Activated CD4-positive, alpha-beta memory T cell treated with anti-CD3 and anti-CD28 coated beads for 36 hours (primary cell): Measurements from ENCODE around the gene RNF40. TPM values are rescaled to one million over a fixed set of nuclear protein-coding genes. Genes with fewer than 3 reads are reported as not detected.
A peak's percentile ranks its signal among the peaks of the same experiment; 100 is the strongest.
"Not testable (repeated sequence)": the region's sequence is repeated elsewhere in the genome, so short reads cannot be mapped to it uniquely, and the experiment has no call there.

Source experiments
- CTCF ChIA-PET: fragments of 350-600 bp; sonication (Branson Sonifier 250); formaldehyde crosslinking; loops from one replicate; lab custom pipeline; 2021; ENCODE audit warnings: antibody characterized with exemption, inconsistent platforms; lab: Charles Lee
- POLR2A ChIA-PET: fragments of 350-600 bp; sonication (Branson Sonifier 250); formaldehyde crosslinking; loops from one replicate; lab custom pipeline; 2021; ENCODE audit warnings: antibody characterized with exemption; lab: Charles Lee
- DNase-seq: peaks from one replicate; pipeline ENCODE4 v3.0.0-alpha.2; 2020
- H3K27ac Mint-ChIP-seq: one replicate; pipeline ENCODE4 v1.8.0; 2021; ENCODE audit warnings: mixed read lengths
- H3K27me3 Mint-ChIP-seq: one replicate; pipeline ENCODE4 v1.8.0; 2021; ENCODE audit warnings: mixed read lengths
- H3K36me3 Mint-ChIP-seq: one replicate; pipeline ENCODE4 v1.8.0; 2021; ENCODE audit warnings: mixed read lengths
- H3K4me1 Mint-ChIP-seq: one replicate; pipeline ENCODE4 v1.8.0; 2021; ENCODE audit warnings: low read depth, mixed read lengths
- H3K4me3 Mint-ChIP-seq: one replicate; pipeline ENCODE4 v1.8.0; 2021; ENCODE audit warnings: mild to moderate bottlenecking, mixed read lengths
- H3K9me3 Mint-ChIP-seq: one replicate; pipeline ENCODE4 v1.8.0; 2021; ENCODE audit warnings: mixed read lengths
- intact Hi-C: fragments of 100-400 bp; cut with micrococcal nuclease; formaldehyde crosslinking; loops from one replicate; pipeline ENCODE4 v1.15.1; 2023
- total RNA-seq, 2 experiments: library from RNA; stranded (reverse); gene quantifications; one replicate each; pipeline ENCODE4 v1.2.3, GENCODE V29; 2021

RNF40 gene
- total RNA-seq, 2 experiments from 2014 or later = 70.9 to 72.8 TPM

DNA sequence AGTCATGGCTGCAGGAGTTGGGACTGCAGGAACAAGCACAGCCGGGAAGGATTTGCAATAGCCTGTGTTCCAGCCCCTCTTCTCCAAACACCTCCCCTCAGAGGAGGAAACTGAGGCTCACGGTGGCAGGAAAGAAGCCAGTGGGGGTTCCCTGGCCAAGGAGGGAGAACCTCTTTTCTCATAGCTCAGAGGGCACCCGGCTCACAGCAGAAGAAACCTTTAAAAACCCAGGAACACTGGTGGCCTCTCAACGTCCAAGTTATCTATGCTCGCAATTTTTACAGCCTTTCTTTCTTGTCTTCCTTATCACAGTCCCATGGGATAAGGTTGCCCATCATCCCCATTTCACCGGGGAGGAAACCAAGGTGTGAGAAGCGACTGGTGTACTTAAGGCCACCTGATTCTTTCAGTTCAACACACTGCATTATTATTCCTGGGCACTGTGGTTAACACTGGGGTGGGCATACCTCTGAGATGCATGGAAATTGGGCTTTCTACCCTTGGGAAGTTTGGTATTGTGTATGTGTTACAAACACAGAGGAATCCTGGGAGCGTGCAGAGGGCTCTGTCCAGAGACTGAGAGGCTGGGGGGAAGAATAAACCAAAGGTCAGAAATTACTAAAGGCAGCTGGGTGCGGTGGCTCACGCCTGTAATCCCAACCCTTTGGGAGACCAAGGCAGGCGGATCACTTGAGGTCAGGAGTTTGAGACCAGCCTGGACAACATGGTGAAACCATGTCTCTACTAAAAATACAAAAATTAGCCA lies 25.7 kb downstream of the RNF40 start:
- H3K4me1 Mint-ChIP-seq = peaks cover 12% of the 10 kb centered on the region
- H3K27ac Mint-ChIP-seq = no peak overlapping the region
- H3K27me3 Mint-ChIP-seq = peaks cover 4% of the 10 kb centered on the region
- no peak for DNase-seq
- no peaks in the 10 kb centered on the region for H3K9me3 Mint-ChIP-seq
- CTCF ChIA-PET = interaction anchor here (1.0 kb wide), 2 partner anchors 18 to 26 kb away, joined by 3 to 4 read pairs; no protein-coding TSS in a partner anchor
- H3K4me3 Mint-ChIP-seq = peak overlapping the region; percentile 77
- peaks cover 5% of the 10 kb centered on the region for H3K36me3 Mint-ChIP-seq
- intact Hi-C loops = loop anchor here (1.0 kb wide), 1 partner anchor 19 kb away; no protein-coding TSS in a partner anchor
- POLR2A ChIA-PET = interaction anchor here (1.0 to 1.2 kb wide), 2 partner anchors 11 to 18 kb away, joined by 3 read pairs; no protein-coding TSS in a partner anchor

DNA sequence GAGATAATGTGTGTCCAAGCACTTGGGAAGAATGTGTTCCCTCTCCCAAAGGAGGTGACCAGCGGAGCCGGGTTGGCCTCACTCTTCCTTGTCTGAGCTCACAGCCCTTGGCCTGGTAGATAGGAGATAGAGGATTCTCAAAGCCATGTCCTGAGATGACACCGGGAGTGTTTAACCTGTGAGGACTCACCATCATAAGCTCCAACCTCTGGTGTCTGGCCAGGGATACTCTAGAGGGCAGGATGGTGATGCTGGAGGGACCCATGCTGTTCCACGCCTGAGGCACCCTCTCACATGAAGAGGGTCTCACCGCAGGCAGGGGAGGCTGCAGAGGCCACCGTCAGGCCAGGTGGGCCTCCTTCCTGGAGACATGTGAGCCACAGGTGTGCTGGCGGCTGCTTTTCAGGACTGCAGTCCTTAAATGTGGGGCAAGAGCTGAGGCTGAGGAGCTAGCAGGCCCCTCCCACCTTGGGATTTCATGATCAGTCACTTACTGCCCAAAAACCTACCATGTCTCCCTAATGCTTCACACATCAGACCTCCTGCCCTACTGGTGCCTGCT lies 31.5 kb downstream of the RNF40 start:
- no peaks in the 10 kb centered on the region for H3K36me3 Mint-ChIP-seq
- no peak for DNase-seq
- H3K9me3 Mint-ChIP-seq = no peaks in the 10 kb centered on the region
- CTCF ChIA-PET = interaction anchor here (0.6 to 0.8 kb wide), 2 partner anchors 23 to 51 kb away, joined by 3 read pairs; no protein-coding TSS in a partner anchor
- POLR2A ChIA-PET = no interaction called here
- no peak overlapping the region for H3K4me3 Mint-ChIP-seq
- no peak overlapping the region for H3K27ac Mint-ChIP-seq
- H3K4me1 Mint-ChIP-seq = no peaks in the 10 kb centered on the region
- intact Hi-C loops = no loop called here
- H3K27me3 Mint-ChIP-seq = no peaks in the 10 kb centered on the region

DNA sequence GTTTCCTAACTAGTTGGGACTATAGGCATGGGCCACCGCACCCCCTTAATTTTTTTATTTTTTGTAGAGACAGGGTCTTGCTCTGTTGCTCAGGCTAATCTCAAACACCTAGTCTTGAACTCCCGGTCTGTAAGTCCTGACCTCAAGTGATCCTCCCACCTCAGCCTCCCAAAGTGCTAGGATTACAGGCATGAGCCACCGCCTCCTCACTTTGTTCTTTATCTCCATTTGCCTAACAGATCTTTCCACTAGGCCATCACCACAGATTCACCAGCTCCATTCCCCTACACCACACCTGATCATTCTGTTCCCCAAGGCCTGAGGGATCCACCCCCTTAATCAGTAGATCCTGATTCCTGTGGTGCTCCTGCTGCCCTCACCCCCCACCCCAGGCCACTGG lies 32.5 kb downstream of the RNF40 start:
- POLR2A ChIA-PET = no interaction called here
- intact Hi-C loops = no loop called here
- no peaks in the 10 kb centered on the region for H3K36me3 Mint-ChIP-seq
- H3K4me3 Mint-ChIP-seq = no peak overlapping the region
- DNase-seq = no peak
- CTCF ChIA-PET = interaction anchor here (3.3 kb wide), 1 partner anchor 19 kb away, joined by 9 read pairs; no protein-coding TSS in a partner anchor
- H3K27me3 Mint-ChIP-seq = no peaks in the 10 kb centered on the region
- no peaks in the 10 kb centered on the region for H3K9me3 Mint-ChIP-seq
- H3K27ac Mint-ChIP-seq = no peak overlapping the region
- no peaks in the 10 kb centered on the region for H3K4me1 Mint-ChIP-seq

DNA sequence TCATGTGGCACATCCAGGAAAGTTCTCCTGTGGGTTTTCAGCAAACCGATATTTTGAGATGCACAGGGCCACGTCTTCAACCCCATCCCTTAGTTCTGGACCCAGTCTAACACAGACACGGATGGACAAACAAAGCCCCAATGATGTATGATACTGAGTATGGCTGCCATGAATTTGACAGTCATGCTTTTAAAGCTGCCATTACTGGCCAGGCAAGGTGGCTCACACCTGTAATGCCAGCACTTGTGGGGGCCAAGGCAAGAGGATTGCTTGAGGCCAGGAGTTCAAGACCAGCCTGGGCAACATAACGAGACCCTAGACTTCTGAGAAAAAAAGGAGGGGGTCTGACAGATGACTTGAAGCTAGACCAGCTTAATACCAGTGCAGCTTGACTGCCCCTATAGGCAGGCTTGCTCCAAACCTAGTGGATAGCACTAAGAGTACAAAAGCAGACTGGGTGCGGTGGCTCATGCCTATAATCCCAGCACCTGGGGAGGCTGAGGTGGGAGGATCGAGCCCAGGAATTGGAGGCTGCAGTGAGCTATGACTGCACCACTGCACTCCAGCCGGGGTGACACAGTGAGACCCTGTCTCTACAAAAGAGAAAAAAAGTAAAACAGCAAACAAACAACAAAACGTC lies 35.7 kb downstream of the RNF40 start:
- POLR2A ChIA-PET = no interaction called here
- CTCF ChIA-PET = interaction anchor here (0.8 to 3.3 kb wide), 3 partner anchors 16 to 105 kb away, joined by 3 to 9 read pairs (median 5); no protein-coding TSS in a partner anchor
- DNase-seq = no peak
- Mint-ChIP-seq H3K27ac (no peak overlapping the region), H3K36me3 (no peaks in the 10 kb centered on the region), H3K4me1 (no peaks in the 10 kb centered on the region), H3K27me3 (no peaks in the 10 kb centered on the region), H3K4me3 (no peak overlapping the region), H3K9me3 (no peaks in the 10 kb centered on the region)
- intact Hi-C loops = no loop called here

DNA sequence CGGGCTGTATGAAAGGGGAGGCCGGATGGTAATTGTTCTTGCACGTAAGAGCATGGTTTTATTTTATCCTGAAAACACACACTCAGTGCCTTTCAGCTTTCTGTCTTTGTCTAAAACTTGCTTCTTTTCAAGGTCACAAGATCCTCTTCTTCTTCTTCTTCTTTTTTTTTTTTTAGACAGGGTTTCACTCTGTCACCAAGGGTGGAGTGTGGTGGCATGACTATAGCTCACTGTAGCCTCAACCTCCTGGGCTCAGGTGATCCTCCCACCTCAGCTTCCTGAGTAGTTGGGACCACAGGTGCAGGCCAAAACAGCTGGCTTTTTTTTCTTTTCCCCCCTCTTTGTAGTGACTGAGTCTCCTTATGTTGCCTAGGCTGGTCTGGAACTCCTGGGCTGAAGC lies 40.8 kb downstream of the RNF40 start:
- intact Hi-C loops = no loop called here

DNA sequence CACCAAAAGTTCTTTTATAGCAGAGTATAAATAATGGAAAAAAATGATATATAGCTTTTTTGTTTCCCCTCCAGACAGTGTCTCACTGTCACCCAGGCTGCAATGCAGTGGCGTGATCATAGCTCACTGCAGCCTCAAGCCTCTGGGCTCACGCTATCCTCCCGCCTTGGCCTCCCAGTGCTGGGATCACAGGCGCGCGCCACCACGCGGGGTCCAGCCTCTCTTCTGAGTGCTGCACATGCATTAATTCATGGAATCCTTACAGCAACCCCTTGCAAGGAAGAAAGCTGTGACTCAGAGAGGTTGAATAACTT lies 42.9 kb downstream of the RNF40 start:
- DNase-seq = peak; percentile 40
- CTCF ChIA-PET = interaction anchor here (0.8 to 3.0 kb wide), 8 partner anchors 10 to 375 kb away, joined by 3 to 34 read pairs (median 6); partner anchors contain the start of genes DCTPP1 and ZNF629
- H3K36me3 Mint-ChIP-seq = no peaks in the 10 kb centered on the region
- H3K4me3 Mint-ChIP-seq = peak overlapping the region; percentile 63
- H3K27ac Mint-ChIP-seq = peak overlapping the region; percentile 45
- intact Hi-C loops = no loop called here
- H3K4me1 Mint-ChIP-seq = peaks cover 14% of the 10 kb centered on the region
- POLR2A ChIA-PET = interaction anchor here (0.8 to 1.5 kb wide), 5 partner anchors 9 to 96 kb away, joined by 3 to 18 read pairs (median 3); partner anchors contain the start of gene ZNF629
- H3K9me3 Mint-ChIP-seq = no peaks in the 10 kb centered on the region
- peaks cover 1% of the 10 kb centered on the region for H3K27me3 Mint-ChIP-seq

More for the DNA sequence above, 40.8 kb downstream of the RNF40 start:
- H3K4me3 Mint-ChIP-seq = no peak overlapping the region
- H3K36me3 Mint-ChIP-seq = no peaks in the 10 kb centered on the region
- POLR2A ChIA-PET = interaction anchor here (0.6 kb wide), 1 partner anchor 253 kb away, joined by 3 read pairs; no protein-coding TSS in a partner anchor
- peaks cover 1% of the 10 kb centered on the region for H3K27me3 Mint-ChIP-seq
- H3K9me3 Mint-ChIP-seq = no peaks in the 10 kb centered on the region
- H3K27ac Mint-ChIP-seq = no peak overlapping the region
- no peak for DNase-seq
- CTCF ChIA-PET = interaction anchor here (0.5 to 1.8 kb wide), 6 partner anchors 9 to 159 kb away, joined by 3 to 5 read pairs (median 4); no protein-coding TSS in a partner anchor
- H3K4me1 Mint-ChIP-seq = peaks cover 14% of the 10 kb centered on the region

DNA sequence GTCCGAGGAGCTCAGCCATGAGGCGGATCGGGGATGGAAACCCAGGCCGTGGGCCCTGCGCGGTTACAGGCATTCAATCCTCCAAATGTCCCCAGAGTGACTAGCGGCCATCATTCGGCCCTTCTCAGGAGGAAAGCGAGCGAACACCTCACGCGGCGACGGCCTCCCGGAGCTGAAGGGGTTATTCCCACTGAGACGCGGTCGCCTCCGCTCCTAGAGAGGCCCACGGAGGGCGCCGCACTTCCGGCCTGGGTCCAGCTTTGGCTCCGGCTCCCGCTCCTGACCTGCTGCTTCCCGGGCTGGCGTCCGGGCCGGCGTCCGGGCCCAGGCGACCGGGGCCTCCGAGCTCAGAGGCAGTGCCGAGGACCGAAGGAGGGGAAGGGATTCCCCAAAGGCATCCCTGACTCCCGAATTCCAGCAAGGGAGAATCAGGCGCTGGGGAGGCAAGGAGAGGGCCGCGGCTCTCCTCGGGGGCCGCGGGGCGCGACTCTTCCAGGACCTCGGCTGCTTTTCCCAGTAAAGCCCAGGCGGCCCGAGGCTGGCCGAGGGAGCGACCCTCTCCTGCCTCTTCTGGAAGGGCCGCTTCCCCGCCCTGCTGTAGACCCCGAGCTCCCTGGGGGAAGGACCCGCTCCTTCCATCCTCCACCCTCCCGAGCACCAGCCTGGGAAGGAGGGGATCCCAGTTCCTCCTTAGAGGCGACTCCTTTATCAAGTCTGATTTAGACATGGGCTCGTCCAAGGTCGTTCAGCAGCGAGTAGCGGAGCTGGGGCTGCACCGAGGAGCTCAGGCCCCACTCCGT lies 43.4 kb downstream of the RNF40 start:
- Mint-ChIP-seq H3K4me1 (peaks cover 14% of the 10 kb centered on the region), H3K9me3 (no peaks in the 10 kb centered on the region), H3K27ac (peak overlapping the region; percentile 45), H3K27me3 (peaks cover 1% of the 10 kb centered on the region), H3K4me3 (peak overlapping the region; percentile 63), H3K36me3 (no peaks in the 10 kb centered on the region)
- ChIA-PET POLR2A (interaction anchor here (0.7 to 1.5 kb wide), 6 partner anchors 9 to 96 kb away, joined by 3 to 18 read pairs (median 3); partner anchors contain the start of gene ZNF629), CTCF (interaction anchor here (0.8 to 3.0 kb wide), 8 partner anchors 9 to 376 kb away, joined by 3 to 34 read pairs (median 6); partner anchors contain the start of genes DCTPP1 and ZNF629)
- intact Hi-C loops = loop anchor here (1.0 kb wide), 1 partner anchor 18 kb away; the partner anchor contains the start of gene ZNF629
- DNase-seq = peak; percentile 66

DNA sequence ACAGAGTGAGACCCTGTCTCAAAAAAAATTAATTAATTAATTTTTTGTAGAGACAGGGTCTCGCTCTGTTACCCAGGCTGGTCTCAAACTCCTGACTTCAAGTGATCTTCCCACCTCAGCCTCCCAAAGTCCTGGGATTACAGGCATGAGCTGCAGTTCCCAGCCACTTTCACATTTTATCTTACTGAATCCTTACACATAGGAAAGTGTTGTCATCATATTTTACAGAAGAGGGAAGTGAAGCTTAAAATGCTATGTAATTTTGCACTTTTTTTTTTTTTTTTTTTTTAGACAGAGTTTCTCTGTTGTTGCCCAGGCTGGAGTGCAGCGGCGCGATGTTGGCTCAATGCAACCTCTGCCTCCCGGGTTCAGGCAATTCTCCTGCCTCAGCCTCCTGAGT lies 46.0 kb downstream of the RNF40 start:
- H3K4me1 Mint-ChIP-seq = peaks cover 14% of the 10 kb centered on the region
- no peaks in the 10 kb centered on the region for H3K36me3 Mint-ChIP-seq
- H3K27me3 Mint-ChIP-seq = peaks cover 1% of the 10 kb centered on the region
- H3K4me3 Mint-ChIP-seq = no peak overlapping the region
- ChIA-PET CTCF (no interaction called here), POLR2A (no interaction called here)
- DNase-seq = no peak
- no peaks in the 10 kb centered on the region for H3K9me3 Mint-ChIP-seq
- no peak overlapping the region for H3K27ac Mint-ChIP-seq
- intact Hi-C loops = no loop called here

DNA sequence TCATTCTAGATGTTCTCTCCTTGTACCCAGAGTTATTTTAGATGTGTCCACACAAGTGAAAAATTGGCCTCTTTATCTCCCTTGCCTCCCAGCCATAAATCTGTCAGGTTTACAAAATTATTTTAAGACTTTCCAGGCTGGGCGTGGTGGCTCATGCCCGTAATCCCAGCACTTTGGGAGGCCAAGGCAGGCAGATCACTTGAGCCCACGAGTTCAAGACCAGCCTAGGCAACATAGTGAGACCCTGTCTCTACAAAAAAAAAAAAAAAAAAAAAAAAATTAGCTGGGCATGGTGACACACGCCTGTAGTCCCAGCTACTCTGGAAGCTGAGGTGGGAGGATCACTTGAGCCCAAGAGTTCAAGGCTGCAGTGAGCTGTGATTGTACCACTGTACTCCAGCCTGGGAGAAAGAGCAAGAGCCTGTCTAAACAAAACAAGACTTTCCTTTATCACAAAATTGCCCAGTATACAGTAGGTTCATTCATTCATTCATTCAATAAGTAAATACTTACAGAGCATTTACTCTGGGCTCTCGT lies 46.8 kb downstream of the RNF40 start:
- H3K27me3 Mint-ChIP-seq, H3K27ac Mint-ChIP-seq, CTCF ChIA-PET, H3K4me3 Mint-ChIP-seq, H3K9me3 Mint-ChIP-seq, DNase-seq, intact Hi-C loops, POLR2A ChIA-PET, H3K36me3 Mint-ChIP-seq: not testable (repeated sequence)
- peaks cover 18% of the 10 kb centered on the region for H3K4me1 Mint-ChIP-seq

DNA sequence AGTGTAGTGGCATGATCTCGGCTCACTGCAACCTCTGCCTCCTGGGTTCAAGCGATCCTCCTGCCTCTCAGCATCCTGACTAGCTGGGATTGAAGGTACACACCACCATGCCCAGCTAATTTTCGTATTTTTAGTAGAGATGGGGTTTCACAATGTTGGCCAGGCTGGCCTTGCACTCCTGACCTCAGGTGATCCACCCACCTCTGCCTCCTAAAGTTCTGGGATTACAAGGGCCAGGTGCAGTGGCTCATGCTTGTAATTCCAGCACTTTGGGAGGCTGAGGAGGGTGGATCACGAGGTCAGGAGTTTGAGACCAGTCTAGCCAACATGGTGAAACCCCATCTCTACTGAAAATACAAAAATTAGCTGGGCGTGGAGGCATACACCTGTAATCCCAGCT lies 47.6 kb downstream of the RNF40 start:
- H3K27ac Mint-ChIP-seq, POLR2A ChIA-PET, DNase-seq, CTCF ChIA-PET, H3K36me3 Mint-ChIP-seq, H3K9me3 Mint-ChIP-seq, H3K4me3 Mint-ChIP-seq, intact Hi-C loops, H3K27me3 Mint-ChIP-seq: not testable (repeated sequence)
- H3K4me1 Mint-ChIP-seq = peaks cover 21% of the 10 kb centered on the region

DNA sequence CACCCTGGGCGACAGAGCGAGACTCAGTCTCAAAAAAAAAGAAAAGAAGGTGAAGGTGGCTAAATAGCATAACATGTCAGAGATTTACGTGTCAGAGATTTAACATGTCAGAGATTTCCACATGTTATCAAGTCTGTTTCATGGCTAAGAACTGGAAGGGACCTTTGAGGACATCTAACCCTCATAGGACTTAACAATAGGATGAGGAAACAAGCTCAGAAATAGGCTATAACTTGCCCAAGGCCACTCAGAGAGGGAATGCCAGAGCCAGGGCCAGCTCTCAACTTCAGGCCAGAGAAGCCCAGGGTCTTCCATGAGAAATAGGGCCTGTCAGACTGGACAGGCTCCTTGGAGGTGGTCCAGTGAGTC lies 51.7 kb downstream of the RNF40 start:
- H3K9me3 Mint-ChIP-seq = no peaks in the 10 kb centered on the region
- POLR2A ChIA-PET = interaction anchor here (0.5 to 2.1 kb wide), 5 partner anchors 9 to 883 kb away, joined by 3 to 18 read pairs (median 5); partner anchors contain the start of gene PHKG2

More for the DNA sequence above, 51.7 kb downstream of the RNF40 start:
- Mint-ChIP-seq H3K27me3 (no peaks in the 10 kb centered on the region), H3K36me3 (no peaks in the 10 kb centered on the region), H3K4me3 (peak overlapping the region; percentile 84), H3K4me1 (peaks cover 11% of the 10 kb centered on the region), H3K27ac (peak overlapping the region; percentile 72)
- no peak for DNase-seq
- intact Hi-C loops = loop anchor here (1.0 to 2.0 kb wide), 4 partner anchors 61 to 164 kb away; partner anchors contain the start of genes FBRS, PHKG2 and PRR14
- CTCF ChIA-PET = interaction anchor here (0.6 to 3.8 kb wide), 23 partner anchors 8 to 364 kb away, joined by 3 to 35 read pairs (median 5); partner anchors contain the start of genes CFAP119, PHKG2, RNF40 and ZNF629
